Type B pancreatic cell (in vitro differentiated cells): ENCODE data around the gene ITPKB. TPM values are rescaled to one million over a fixed set of nuclear protein-coding genes. Genes with fewer than 3 reads are reported as not detected.
A peak's percentile ranks its signal among the peaks of the same experiment; 100 is the strongest.

Source experiments
- DNase-seq: peaks from one replicate; pipeline ENCODE4 v3.0.0; 2021; ENCODE audit warnings: mixed read lengths; ENCODE audit not compliant: unreplicated experiment; ENCODE audit errors: extremely low spot score
- H3K27ac Mint-ChIP-seq: 2 replicates; pipeline ENCODE4 v1.8.0; 2021; ENCODE audit warnings: mild to moderate bottlenecking, mixed read lengths
- H3K27me3 Mint-ChIP-seq: 2 replicates; pipeline ENCODE4 v1.8.0; 2021; ENCODE audit warnings: mixed read lengths
- H3K36me3 Mint-ChIP-seq: 2 replicates; pipeline ENCODE4 v1.8.0; 2021; ENCODE audit warnings: mixed read lengths
- H3K4me1 Mint-ChIP-seq: one replicate; pipeline ENCODE4 v1.8.0; 2021; ENCODE audit warnings: mixed read lengths; ENCODE audit not compliant: unreplicated experiment
- H3K4me3 Mint-ChIP-seq: 2 replicates; pipeline ENCODE4 v1.8.0; 2021; ENCODE audit warnings: mild to moderate bottlenecking, mixed read lengths
- H3K9me3 Mint-ChIP-seq: 2 replicates; pipeline ENCODE4 v1.8.0; 2021; ENCODE audit warnings: mixed read lengths
- CTCF ChIP-seq: fragments of 200-600 bp; sonication (generic); conservative IDR thresholded peaks from 2 replicates; pipeline ENCODE4 v1.5.0; 2021; ENCODE audit warnings: antibody characterized with exemption, mild to moderate bottlenecking
- total RNA-seq: library from RNA; stranded (reverse); gene quantifications from 2 replicates; pipeline ENCODE4 v1.2.1, GENCODE V29; 2021; ENCODE audit warnings: low replicate concordance

The ITPKB gene
- total RNA-seq, 1 donor from 2014 or later: 31.4 TPM

DNA sequence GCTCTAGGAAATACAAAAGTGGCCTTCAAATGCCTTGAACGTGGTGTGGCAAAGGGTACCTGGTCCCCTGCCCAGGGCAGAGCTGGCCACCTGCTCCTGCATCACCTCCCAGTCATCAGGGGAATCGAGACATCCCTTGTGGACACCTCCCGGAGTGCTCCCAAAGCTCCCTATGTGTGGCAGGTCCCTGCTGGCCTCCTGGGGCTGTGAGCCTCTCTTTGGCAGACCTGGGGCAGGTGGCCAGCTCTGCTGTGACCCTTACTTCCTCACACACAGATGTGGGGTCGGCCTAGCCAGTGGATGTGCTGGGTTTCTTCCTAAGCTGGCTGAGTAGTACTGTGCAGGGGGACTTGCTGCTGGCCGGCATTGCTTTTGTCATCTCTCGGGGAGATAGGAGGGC, 86.5 kb downstream of the ITPKB start:
- no peaks in the 10 kb centered on the region for H3K9me3 Mint-ChIP-seq
- H3K27me3 Mint-ChIP-seq: no peaks in the 10 kb centered on the region
- DNase-seq: no peak
- H3K4me1 Mint-ChIP-seq: peaks cover 40% of the 10 kb centered on the region
- no peak overlapping the region for H3K27ac Mint-ChIP-seq
- H3K4me3 Mint-ChIP-seq: no peak overlapping the region
- no peak for TF ChIP-seq CTCF
- H3K36me3 Mint-ChIP-seq: peaks cover 3% of the 10 kb centered on the region

DNA sequence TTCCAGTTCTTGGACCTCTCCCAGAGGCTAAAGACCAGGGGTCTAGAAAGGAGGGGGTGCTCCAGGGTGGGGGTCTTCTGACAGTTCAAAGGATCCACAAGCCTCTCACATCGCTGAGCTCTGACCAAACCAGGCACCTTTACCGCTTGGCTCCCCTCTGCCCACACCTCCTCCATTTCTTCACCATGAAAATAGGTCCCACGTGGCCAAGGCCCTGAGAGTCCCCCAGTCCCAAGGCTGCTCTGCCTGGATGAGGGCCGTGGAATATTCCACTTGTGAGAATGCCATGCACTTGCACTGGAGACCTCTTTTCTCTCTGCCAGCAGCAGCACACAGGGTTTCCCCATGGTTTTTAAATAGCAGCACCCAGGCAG, 87.4 kb downstream of the ITPKB start:
- no peak for DNase-seq
- H3K9me3 Mint-ChIP-seq: no peaks in the 10 kb centered on the region
- no peak overlapping the region for H3K27ac Mint-ChIP-seq
- peaks cover 3% of the 10 kb centered on the region for H3K36me3 Mint-ChIP-seq
- H3K27me3 Mint-ChIP-seq: no peaks in the 10 kb centered on the region
- peaks cover 31% of the 10 kb centered on the region for H3K4me1 Mint-ChIP-seq
- no peak for TF ChIP-seq CTCF
- no peak overlapping the region for H3K4me3 Mint-ChIP-seq

DNA sequence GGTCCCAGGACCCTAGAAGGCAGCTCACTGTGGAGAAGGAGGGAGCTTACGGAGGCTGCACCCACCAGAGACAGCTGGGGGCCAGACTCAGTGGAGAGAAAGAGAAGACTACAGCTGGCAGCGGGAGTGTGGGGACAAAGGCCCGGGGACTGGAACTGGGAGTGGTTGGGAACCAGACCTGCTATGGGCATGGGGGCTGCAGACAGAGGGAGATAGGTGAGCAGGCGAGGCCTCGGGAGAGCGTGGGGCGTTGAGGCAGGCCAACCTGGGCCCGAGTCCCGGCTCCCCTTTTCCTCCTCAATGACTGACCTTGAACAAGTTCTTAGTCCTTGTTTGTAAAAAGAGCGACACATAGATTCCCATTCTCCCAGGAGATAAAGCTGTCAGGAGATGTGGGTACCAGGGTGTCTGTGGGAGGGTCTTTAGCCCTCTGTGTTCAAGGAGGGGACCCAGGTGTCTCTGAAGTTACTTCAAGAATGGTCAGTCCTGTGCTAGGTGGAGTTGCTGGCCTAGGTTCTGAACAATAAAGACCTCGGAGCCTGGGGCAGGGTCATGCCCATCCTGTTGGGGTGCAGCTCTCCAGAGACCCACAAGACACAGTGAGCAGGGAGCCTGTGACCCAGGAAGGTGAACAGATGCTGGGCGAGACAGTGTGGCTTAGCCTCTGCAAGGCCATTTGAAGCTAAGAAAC, 87.9 kb downstream of the ITPKB start:
- Mint-ChIP-seq H3K4me1 (peaks cover 26% of the 10 kb centered on the region), H3K36me3 (peaks cover 3% of the 10 kb centered on the region)
- TF ChIP-seq CTCF: no peak

DNA sequence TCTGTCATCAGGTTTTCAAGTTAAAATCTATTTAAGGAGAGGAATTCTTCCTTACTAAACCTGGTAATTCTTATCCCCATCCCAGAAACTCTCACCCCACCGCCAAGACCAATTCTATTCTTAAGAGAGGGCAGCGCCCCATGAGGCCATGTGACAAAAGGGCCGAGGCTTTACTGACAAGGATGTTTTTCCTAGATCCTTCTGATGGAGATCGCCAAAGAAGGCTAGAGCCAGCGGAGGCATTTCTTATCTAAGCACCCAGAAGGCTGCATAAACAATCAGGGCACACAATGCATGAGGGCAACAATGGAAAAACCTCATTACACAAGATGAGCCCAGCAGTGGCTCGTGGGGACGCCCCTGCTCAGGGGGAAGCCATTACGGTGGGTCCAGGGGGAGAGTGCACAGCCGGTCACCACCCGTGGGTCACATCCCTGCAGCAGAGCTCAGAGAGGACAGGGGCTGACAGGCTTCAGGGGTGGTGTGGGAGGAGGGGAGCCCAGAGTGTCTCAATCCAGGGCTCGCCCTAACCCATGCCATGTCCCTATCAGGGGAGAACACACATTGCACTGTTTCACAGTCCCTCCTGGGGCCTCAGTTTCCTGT, 88.7 kb downstream of the ITPKB start:
- no peak overlapping the region for H3K27ac Mint-ChIP-seq
- H3K27me3 Mint-ChIP-seq: no peaks in the 10 kb centered on the region
- peak; percentile 30 for TF ChIP-seq CTCF
- H3K36me3 Mint-ChIP-seq: peaks cover 3% of the 10 kb centered on the region
- no peaks in the 10 kb centered on the region for H3K9me3 Mint-ChIP-seq
- no peak overlapping the region for H3K4me3 Mint-ChIP-seq
- no peak for DNase-seq
- H3K4me1 Mint-ChIP-seq: peaks cover 29% of the 10 kb centered on the region

More for the DNA sequence above, 87.9 kb downstream of the ITPKB start:
- H3K4me3 Mint-ChIP-seq: no peak overlapping the region
- H3K9me3 Mint-ChIP-seq: no peaks in the 10 kb centered on the region
- no peak for DNase-seq
- H3K27me3 Mint-ChIP-seq: no peaks in the 10 kb centered on the region
- H3K27ac Mint-ChIP-seq: no peak overlapping the region

DNA sequence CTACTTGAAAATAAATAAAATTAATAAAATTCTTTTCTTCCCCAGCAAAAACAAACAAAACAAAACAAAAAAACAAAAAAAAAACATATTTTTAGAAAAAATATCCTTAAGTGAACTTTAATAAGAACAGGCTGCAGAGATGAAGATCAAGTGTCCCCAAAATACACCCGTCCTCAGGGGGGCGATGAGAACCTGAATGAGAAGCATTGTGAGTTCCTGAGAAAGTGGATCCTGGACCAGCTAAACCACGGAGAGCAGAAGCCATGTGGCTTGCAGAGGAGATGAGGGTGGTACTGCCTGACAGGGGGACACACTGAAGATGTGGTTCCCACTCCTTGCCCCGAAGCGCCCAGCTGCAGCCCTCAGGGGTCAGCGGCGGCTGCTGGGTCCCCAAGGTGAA, 89.3 kb downstream of the ITPKB start:
- Mint-ChIP-seq H3K4me1 (peaks cover 29% of the 10 kb centered on the region), H3K27me3 (no peaks in the 10 kb centered on the region), H3K36me3 (peaks cover 3% of the 10 kb centered on the region), H3K9me3 (no peaks in the 10 kb centered on the region), H3K4me3 (no peak overlapping the region), H3K27ac (no peak overlapping the region)
- TF ChIP-seq CTCF: peak; percentile 28
- no peak for DNase-seq
